NCI-H1105 (cell line): Measurements from ENCODE around the gene SHISA5.
"Not testable (repeated sequence)": the region's sequence is repeated elsewhere in the genome, so short reads cannot be mapped to it uniquely, and the experiment has no call there.

Experiments used
- DNase-seq: peaks from one replicate; lab custom pipeline; 2025; lab: John Stamatoyannopoulos, UW

The SHISA5 gene

DNA sequence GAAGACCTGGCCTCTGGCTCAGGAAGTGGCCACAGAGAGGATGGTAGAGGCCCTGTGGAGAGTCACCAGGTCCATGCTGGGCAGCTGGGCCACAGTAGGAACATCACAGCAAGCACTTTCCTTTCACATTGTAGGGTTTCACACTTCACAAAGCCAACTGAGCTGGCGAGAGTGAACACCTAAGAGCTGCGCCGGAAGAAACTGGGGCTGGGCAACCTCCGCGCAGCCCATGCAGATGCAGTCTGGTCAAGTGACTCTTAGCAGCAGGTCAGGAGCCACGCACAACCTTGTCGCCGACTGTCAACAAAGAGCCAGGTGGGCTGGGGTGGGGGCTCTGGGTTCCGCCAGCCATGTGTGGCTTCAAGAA, 15.3 kb upstream of the SHISA5 start:
- no peak for DNase-seq

DNA sequence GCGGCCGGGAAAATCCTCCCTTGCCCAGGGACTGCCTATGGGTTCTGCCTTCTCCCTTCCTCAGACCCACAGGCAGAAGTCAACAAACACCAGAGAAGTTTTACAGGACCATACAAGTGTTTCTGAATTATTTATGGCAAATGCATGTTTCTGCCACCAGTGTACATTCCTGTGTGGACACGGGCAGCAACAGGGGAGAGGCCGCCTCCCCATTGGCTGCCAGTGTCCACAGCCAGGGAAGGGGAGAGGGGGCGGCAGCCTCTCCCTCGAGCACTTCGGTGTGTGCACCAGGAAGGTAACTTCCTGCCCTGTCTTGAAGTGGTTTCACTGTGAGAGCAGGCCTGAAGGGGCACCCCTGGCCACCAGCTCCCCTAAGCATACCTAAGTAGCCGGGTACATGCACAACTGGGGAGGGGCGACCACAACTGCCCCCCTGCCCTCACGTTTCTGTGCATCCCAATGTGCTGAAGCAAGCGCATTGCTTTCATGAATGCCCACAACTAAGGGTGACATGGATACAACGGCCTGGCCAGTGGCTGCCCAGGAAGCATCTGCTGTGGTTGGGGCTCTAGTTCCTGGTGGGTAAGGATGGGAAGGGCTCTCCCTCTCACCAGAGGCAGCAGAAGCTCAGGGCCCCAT, 14.8 kb upstream of the SHISA5 start:
- no peak for DNase-seq

DNA sequence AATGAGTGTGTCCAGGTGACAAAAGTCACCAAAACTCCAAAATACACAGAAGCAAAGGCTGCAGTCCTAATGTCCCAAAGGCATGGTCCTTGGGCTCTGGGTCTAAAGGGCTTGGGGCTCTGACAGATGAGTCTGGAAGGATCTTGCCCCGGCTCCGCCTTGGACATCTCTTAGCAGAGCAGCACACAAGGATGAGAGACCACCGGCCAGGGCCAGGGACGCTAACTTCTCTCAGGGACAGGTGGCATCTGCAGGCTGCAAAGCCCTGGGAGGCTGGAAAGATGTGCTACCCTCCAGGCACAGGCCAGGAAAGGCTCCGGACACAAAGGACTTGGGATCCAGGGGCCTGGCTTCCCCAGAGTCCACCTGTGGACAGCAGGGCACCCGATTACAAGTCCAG, 14.1 kb upstream of the SHISA5 start:
- DNase-seq: no peak

DNA sequence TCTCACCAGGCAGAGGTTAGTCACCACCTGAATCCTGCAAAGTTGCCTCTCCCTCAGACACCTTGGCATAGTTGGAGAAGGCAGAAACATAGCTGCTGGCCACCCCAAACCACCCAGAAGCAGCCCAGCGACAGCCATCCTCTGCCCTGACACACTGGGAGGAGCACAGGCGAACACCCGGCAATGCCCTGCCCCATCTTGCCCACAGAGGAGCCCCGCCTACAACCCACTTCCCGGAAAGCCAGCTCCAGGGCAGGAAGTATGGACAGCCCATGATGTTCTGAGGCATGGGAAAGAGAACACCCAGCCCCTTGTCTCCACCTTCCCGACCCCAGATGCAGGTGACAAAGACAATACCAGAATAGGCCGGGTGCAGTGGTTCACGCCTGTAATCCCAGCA, 12.6 kb upstream of the SHISA5 start:
- no peak for DNase-seq

DNA sequence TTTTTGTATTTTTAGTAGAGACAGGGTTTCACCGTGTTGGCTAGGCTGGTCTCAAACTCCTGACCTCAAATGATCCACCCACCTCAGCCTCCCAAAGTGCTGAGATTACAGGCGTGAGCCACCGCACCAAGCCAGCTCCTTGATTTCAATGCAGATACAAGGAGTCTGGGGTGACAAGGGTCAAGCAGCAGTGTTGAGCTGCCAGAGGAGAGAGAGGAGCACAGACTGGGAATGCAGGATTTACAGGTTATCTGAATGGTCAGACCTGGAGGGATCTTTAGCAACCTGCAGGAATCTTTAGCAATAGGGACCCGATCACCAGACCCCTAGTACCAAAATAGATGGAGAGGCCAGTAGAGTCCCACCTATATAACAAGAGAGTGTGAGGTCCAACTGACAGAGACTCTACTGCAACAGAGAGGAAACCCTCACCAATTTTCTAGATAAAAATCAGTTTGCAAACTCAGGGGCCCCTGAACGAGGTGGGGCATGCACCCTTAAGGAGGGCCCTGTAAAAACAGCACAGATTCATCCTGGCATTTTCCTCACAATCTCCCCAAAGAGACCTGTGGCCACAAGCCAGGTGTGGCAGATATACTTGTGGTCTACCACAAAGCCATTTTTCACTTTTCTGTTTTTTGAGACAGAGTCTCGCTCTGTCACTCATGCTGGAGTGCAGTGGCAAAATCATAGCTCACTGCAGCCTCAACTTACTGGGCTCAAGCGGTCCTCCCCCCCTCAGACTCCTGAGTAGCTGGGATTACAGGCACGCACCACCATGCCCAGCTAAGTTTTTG, 10.7 kb upstream of the SHISA5 start:
- no peak for DNase-seq

DNA sequence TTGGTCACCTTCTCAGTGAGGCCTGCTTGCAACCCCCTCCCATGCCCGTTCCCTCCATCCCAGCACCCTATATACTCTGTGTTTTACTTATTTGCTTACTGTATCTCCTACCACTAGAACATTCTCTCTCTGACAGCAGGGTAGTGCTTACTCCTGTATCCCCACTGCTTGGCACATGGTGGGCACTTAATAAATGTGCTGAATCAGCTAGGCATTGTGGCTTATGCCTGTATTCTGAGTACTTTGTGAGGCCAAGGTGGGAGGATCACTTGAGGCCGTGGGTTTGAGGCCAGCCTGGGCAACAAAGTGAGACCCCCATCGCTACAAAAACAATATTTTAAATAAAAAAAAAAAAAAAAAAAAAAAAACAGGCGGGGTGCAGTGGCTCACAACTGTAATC, 7.6 kb upstream of the SHISA5 start:
- DNase-seq: no peak

DNA sequence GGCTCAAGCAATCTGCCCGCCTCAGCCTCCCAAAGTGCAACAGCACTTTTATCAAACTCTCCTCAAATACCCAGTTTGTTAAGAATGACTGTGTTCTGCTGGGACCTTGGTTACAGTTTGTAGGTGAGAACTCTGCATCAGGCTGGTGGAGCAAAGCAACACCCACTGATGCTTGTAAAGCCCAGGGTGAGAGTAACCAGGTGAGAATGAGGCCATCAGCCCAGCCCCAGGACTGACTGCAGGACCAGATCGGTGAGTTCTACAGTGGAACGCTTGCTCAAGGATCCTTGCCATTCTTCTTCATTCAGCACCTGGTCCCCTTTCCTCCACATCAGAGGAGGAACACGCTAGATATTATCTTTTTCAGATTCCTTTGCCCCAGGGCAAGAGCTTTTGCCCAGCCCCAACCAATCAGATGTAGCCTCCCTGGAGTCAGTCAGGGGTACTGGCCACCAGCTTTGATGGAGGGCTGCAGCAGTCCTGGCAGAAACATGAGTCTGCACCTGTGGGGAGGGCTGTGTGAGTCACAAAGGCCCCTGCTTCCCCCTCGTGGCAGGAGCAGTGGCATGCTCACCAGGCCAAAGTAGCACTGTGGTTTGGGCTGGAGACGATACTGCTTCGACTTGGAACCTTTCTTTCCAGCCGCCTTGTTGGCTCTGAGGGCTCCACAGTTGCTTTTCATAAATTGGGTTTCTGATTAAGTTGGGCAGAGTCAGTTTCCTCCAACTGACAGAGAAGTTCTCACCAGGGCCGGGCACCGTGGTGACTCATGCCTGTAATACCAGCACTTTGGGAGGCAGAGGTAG, 3.5 kb upstream of the SHISA5 start:
- no peak for DNase-seq

DNA sequence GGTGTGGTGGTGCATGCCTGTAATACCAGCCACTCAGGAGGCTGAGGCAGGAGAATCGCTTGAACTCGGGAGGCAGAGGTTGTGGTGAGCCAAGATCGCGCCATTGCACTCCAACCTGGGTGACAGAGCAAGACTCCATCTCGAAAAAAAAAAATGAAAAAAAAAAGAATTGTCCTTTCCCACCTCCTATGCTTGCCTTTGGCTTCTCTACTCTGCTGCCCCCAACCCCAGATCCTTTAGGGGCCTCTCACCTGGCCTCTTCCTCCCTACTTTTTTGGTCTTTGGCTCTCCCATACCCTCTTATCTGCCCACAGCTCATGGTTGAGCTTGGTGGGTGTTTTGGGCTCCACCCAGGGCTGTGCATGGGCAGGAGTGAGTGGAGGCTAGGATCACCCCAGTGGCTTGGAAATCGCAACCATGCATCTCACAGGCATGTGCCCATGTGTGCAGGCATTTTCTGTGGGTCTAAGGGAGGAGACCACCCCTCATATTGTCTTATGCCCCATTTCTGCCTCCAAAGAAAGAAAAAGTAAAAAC, 2.1 kb upstream of the SHISA5 start:
- DNase-seq: no peak

DNA sequence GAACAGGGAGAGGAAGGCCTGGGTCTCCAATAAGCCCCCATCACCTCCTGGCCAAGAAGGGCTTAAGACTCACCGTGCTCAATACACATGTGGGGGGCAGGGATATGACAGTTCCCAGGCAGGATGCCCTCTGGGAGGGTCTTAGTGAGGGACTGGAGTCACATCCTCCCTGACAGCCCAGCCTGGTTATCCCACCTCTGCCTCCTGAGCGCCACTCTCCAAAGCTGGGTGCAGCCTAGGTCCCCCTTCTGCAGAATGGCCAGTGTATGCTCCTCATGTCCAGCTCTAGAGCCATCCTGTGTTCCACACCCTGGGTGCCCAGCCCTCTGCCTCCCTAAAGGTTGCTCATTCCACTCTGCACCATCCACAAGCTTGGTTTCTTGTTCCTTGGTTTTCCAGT, 1.2 kb upstream of the SHISA5 start:
- DNase-seq: no peak

DNA sequence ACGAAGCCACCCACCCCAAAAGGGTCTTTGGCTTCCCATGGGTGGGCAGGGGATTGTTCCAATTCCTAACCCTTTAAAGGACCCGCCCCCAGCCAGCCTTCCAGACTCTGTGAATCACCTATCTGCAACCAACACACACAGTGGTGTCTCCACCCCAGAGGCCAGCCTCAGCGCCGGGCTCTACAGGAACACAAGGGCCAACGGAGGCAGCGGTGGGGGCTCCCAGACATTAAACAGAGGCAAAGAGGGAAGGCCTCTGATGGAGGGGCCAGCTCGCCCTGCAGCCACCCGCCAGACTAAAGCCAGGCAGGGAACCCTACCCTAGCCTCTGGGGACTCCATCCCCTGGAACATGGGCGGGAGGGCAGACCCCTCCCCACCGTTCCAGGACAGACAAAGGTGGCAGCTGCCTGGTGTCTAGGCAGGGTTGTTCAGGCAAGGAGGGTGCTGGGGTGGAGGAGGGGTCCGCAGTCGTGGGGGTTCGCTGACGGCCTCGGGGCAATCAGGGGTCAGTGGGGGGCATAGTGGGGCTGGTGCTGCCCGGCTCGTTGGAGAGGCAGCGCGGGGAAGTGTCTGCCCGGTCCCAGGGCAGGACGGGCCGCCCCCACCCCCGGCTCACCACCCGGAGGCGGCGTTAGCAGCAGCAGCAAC, 448 bp downstream of the SHISA5 start:
- DNase-seq: no peak

DNA sequence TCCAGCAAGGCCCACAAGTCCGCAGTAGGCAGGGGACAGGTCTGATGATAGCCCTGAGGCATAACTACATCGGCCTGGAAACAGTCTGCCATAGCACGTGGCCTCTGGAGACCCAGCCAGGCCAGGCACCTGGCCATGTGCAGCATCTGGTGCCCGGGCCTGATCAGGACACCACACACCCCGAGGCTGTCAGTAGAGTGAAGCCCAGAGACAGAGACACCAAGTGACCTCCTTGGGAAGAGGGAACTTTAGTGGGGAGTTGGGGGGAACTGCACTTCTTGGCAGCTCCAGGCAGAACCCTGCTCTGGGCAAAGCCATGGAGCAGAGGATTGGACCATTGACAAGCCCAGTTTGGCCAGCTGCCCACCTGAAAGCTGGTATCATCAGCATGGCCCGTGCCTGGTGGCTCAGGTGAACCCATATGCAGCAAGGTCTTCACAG, 1.2 kb downstream of the SHISA5 start:
- DNase-seq: no peak

DNA sequence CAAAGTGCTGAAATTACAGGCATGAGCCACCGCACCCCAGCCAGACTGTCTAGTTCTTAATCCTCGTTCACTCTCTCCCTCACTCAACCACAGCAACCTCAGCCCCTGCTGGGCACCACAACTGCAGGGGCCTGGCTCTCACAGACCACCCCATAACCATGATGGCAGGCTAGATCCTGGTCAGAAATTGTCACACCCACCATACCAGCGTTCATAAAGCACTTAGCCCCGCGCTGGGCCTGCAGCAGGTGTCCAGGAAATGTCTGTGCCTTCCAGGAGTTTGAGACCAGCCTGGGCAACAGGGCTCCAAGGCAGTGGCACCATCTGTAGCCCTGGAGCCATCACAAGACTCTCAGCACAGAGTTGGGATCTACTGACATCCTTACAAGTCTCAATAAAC, 1.9 kb downstream of the SHISA5 start:
- DNase-seq: no peak

DNA sequence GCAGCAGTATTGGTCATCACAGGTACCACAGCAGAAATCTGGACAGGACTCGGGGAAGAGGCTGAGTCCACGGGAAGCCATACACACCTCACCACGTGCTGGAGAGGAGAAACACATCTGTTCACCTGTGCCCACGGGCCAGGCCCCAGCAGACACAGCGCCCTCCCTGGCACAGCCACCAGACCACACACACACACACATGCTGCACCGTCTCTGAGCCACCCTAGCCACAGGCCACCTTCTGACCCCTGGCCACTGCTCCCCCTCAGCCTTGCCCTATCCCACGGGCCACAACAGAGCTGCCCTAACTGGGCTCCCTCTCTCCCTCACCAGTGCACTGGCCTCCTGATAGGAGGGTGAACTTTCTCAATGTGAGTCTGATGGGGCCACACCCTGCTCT, 2.8 kb downstream of the SHISA5 start:
- DNase-seq: no peak

DNA sequence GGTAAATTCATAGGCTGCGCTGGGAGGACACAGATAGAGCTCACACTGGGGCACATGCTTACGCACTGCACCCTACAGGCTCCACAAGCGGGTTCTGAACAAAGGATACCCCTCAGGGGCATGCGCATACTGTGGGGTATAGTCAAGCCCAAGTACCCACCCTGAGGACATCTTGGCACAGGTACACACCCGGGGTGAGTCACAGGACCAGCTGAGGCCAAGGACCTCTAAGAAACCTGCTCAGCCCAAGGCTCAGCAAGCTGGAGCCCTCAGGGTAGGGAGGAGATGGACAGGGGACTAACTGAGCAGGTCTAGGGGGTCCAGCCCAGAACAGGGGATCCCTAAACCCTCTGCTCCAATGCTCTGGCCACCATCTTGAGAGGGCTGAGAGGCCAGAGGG, 3.3 kb downstream of the SHISA5 start:
- no peak for DNase-seq

DNA sequence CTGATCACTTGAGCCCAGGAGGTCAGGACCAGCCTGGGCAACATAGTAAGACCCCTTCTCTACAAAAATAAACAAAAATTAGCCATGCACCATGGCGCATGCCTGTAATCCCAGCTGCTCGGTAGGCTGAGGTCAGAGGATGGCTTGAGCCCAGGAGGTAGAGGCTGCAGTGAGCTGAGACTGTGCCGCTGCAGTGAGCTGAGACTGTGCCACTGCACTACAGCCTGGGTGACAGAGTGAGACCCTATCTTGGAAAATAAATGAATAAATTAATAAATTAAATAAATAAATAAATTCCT, 10.8 kb downstream of the SHISA5 start:
- no peak for DNase-seq

DNA sequence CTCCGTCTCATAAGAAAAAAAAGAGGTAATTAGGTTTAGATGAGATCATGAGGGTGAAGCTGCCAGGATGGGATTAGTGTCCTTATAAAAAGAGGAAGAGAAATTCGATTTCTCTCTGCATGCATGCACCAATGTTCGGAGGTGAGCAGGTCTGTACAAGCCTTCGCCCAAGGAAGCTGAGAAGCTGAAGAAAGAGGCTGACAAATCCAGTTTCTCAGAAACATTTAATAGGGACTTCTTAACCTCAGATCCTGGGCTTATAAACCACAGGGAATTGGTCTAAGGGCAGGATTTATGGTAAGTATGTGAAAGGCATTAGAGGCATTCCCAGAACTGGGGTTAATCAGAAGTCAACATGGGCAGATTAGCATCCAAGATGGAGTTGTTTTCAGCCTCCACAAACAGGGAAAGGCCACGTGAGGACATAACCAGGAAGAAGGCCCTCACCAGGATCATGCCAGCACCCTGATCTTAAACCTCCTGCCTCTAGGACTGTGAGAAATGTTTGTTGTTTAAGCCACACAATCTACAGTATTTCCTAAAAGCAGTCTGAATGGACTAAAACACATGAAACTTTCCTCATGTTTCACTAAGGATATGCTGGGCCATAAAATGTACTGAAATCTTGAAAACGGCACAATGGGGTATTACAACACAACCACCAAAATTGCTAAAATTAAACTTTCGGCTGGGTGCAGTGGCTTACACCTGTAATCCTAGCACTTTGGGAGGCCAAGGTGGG, 11.3 kb downstream of the SHISA5 start:
- DNase-seq: no peak

DNA sequence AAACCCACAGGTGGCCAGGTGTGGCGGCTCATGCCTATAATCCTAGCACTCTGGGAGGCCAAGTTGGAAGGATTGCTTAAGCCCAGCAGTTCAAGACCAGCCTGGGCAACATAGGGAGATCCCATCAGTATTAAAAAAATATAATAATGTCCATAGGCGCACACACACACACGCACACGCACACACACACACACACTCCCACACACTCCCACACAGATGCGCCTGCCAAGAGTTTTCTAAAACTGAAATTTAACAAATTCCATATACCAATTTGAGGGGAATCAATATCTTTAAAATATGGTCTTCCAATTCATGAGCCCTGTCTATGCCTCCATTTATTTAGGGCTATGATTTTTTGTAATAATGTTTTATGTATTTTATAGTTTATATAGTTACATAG, 17.0 kb downstream of the SHISA5 start:
- DNase-seq: no peak

DNA sequence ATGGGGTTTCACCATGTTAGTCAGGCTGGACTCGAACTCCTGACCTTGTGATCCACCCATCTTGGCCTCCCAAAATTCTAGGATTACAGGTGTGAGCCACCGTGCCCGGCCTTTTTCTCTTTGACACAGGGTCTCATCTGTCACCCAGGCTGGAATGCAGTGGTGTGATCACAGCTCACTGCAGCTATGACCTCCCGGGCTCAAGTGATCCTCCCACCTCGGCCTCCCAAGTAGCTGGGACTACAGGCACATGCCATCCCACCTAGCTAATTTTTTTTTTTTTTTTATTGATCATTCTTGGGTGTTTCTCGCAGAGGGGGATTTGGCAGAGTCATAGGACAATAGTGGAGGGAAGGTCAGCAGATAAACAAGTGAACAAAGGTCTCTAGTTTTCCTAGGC, 21.2 kb downstream of the SHISA5 start:
- DNase-seq: not testable (repeated sequence)

DNA sequence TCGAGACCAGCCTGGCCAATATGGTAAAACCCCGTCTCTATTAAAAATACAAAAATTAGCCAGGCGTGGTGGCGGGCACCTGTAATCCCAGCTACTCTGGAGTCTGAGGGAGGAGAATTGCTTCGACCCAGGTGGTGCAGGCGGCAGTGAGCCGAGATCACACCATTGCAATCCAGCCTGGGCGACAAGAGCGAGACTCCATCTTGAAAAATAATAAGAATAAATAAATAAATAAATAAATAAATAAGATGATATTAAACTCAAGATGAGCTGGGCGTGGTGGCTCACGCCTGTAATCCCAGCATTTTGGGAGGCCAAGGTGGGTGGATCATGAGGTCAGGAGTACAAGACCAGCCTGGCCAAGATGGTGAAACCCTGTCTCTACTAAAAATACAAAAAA, 23.1 kb downstream of the SHISA5 start:
- DNase-seq: not testable (repeated sequence)

DNA sequence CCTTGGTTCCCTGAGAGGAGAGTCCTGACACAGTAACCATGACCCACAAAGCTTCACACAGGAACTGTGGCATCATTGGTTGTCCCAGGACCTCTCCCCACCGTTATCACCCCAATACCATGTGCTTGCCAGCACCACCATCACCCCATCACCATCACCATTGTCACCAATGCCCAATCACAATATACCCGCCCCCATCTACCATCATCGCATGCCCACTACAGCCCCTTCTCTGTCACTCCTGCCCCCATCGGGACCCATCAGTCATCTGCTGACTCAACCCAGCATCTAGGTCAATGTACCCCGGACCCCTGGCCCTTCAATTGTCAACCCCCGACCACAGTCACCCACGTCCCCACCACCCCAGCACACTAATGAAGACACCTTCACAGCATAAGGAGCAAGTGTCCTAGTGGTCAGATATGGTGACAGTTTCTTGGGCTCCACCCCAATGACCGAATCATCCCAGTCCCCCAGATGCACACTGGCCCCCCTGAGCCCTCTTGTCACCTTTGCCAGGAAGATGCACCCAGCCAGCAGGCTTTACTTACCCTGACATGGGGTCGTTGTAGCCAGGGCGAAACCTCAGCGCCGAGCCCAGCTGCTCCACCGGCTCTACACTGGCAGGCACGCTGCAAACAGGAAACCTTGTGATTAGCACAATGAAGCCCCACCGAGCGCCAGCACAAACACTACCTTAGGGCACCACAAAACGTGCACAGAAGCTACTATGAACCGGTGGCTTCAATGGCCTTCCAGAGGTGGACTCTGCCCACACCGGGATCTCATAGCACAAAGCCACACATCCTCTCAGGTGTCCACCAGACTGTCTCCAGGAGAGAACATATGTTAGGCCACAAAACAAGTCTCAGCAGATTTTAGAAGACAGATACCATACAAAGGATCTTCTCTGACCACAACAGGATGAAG, 25.1 kb downstream of the SHISA5 start:
- no peak for DNase-seq
